ENCODE measurements around the gene ZNF841.
"Not testable (repeated sequence)": the region's sequence is repeated elsewhere in the genome, so short reads cannot be mapped to it uniquely, and the experiment has no call there.

Gene ZNF841

DNA sequence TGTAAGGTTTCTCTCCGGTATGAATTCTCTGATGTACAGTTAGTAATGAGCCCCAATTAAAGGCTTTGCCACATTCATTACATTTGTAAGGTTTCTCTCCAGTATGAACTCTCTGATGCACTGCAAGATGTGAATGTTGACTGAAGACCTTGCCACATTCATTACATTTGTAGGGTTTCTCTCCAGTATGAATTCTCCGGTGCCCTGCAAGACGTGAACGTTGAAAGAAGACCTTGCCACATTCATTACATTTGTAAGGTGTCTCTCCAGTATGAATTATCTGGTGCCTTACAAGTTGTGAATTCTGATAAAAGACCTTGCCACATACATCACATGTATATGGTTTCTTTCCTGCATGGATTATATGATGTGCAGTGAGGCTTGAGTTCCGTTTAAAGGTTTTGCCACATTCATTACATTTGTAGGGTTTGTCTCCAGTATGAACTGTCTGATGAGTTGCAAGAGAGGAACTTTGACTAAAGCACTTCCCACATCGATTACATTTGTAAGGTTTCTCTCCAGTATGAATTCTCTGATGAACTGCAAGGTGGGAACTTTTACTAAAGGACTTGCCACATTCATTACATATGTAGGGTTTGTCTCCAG, 29.2 kb downstream of the ZNF841 start:
- DNase-seq: no peak

DNA sequence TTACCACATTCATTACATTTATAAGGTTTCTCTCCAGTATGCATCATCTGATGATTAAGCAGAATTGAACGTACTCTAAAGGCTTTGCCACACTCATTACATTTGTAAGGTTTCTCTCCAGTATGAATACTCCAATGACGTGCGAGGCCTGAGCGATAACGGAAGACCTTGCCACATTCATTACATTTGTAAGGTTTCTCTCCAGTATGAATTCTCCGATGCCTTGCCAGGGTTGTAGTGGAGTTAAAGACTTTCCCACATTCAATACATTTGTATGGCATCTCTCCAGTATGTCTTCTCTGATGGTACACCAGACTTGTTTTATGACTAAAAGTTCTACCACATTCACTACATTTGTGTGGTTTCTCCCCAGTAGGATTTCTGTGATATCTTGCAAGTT, 30.2 kb downstream of the ZNF841 start:
- no peak for DNase-seq

DNA sequence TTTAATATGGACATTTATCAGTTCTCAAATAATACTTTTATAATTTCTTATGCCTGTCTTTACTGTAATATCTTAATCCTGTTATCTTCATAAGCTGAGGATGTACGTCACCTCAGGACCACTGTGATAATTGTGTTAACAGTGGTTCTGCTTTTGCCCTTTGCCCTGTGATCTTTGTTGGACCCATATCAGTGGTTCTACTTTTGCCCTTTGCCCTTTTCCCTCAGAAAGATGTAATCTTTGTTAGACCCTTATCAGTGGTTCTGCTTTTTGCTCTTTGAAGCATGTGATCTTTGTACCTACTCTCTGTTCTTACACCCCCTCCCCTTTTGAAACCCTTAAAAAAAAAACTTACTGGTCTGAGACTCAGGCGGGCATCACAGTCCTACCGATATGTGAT, 39.1 kb downstream of the ZNF841 start:
- not testable (repeated sequence) for DNase-seq

DNA sequence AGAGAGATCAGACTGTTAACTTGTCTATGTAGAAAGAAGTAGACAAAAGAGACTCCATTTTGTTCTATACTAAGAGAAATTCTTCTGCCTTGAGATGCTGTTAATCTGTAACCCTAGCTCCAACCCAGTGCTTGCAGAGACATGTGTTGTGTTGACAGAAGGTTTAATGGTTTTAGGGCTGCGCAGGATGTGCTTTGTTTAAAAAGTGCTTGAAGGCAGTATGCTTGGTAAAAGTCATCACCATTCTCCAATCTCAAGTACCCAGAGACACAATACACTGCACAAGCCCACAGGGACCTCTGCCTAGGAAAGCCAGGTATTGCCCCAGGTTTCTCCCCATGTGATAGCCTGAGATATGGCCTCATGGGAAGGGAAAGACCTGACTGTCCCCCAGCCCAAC, 43.8 kb downstream of the ZNF841 start:
- not testable (repeated sequence) for DNase-seq

DNA sequence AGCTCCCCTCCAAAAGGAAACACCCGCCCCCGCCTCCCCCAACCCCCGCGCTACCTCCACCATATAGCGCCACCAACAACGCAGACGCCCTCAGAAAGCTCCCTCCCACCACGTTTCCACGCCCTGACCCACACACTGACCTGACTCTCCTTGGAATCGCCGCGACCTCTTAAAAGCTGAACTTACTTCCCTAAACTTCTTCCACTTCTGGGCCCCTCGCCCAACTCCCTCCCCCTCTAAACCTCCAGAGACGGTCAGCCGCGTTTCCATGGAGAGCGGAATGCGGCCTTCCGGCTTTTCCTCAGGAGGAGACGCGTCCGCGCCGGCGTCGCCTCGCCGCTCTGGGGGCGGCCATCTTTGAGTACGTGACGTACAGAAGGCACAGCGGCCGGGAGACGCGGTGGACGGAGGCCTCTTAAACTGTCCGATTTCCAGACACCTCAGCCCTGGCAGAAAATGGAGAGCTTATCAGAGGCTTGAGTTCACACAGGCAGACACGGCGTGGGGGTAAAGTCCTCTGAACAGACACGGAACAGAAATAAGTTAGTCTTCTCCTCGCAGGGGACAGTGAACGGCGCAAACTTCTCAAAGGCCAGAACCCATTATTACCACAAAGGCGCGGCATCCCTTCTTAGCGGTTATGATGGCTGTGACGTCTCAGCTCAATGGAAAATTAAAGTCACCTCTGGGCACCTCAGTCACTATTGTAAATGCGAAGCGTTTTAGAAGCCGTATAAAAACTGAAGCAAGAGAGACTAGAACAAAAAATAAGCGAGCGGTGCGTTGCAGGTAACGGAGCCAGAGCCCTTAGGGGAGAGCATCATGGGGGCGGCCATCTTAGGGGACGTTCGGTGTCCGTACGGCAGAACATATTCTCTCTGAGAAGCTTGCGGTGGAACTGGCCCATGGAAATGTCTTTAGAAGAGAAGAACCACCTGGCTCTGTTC, 46.7 kb downstream of the ZNF841 start, which contains the start of gene ZNF432:
TSS of gene ZNF432 (minus strand) at position 284 of the 947 bp plus-strand sequence. CDS start 1,970 bp downstream, outside the sequence.
- DNase-seq: peak; percentile 78

DNA sequence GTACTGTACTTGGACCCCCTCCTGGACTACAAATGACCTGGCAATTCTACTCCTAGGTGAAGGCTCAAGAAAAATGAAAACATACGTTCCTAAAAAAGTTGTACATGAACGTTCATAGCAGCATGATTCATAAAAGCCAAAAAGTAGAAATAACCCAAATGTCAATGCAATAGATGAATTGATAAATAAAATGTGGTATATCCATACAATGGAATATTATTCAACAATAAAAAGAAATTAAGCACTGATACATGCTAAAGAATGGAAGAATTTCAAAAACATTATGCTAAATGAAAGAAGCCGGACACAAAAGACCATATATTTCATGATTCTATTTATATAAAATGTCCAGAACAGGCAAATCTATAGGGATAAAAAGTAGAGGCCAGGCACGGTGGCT, 56.4 kb downstream of the ZNF841 start:
- no peak for DNase-seq

DNA sequence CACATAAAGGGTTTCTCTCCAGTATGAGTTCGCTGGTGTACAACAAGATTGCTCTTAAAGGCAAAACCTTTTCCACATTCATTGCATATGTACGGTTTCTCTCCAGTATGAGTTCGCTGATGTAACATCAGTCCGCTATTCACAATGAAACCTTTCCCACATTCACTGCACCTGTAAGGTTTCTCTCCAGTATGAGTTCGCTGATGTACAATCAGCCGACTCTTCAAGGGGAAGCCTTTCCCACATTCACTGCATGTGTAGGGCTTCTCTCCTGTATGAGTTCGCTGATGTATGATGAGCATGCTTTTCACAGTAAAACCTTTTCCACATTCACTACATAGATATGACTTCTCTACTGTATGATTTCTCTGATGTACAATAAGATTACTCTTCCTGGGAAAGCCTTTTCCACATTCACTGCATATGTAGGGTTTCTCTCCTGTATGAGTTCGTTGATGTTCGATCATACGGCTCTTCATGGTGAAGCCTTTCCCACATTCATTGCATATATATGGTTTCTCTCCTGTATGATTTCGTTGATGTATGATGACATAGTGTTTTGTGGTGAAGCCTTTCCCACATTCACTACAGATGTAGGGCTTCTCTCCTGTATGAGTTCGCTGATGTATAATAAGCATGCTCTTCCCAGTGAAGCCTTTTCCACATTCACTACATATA, 61.4 kb downstream of the ZNF841 start:
- DNase-seq: no peak

DNA sequence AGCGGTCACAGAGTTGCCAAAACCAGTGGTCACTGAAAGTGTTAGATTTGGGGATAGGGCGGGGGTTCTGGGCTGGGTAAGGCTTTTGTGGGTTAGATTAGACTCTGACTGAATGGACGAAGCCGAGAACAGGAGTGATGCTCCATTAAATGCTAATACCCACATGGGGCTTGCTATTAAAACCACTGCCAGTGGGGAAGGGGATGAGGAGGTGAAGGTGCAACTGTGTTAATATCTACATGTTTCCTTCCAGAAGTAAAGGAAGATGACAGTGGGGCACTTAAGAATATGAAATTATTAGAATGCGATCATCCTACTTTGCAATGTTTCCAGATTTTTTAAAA, 66.8 kb downstream of the ZNF841 start:
- DNase-seq: no peak

DNA sequence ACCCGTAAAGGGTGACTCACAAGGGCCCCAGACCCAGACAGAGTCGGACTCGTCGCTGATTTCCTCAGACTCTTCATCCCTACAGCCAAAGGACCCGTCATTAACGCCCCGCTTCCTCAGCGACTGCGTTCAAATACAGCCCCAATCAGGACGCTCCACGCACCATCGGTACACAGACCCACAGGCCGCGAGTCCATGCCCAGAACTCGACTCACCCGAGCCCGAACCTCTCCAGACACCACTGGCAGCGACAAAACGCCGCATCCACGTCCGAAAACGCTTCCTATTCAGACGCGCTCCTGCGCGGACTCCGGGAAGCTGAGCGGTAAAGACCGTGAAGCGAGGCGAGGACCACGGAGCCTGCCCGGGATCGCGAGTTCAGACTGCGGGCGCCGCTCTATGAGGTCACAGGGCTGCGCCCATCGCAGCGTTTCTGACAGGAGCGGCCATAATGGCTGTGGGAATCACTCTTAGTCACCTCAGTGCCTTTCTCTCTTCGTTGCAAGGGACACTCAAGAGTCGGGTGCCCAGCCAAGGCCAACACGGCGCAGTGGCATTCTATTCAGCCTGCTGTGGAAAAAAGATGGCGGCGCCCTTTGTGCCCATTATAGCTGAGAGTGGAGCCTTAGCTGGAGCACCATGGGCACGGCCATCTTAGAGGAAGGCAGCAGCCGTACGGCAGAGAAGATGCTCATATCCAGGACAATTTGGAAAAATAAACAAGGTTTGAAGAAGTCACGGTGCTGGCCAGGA, 67.4 kb downstream of the ZNF841 start, which contains the start of gene ZNF614:
TSS of gene ZNF614 (minus strand) at position 353 of the 753 bp plus-strand sequence. CDS start 2,634 bp downstream, outside the sequence.
- DNase-seq: peak; percentile 86

DNA sequence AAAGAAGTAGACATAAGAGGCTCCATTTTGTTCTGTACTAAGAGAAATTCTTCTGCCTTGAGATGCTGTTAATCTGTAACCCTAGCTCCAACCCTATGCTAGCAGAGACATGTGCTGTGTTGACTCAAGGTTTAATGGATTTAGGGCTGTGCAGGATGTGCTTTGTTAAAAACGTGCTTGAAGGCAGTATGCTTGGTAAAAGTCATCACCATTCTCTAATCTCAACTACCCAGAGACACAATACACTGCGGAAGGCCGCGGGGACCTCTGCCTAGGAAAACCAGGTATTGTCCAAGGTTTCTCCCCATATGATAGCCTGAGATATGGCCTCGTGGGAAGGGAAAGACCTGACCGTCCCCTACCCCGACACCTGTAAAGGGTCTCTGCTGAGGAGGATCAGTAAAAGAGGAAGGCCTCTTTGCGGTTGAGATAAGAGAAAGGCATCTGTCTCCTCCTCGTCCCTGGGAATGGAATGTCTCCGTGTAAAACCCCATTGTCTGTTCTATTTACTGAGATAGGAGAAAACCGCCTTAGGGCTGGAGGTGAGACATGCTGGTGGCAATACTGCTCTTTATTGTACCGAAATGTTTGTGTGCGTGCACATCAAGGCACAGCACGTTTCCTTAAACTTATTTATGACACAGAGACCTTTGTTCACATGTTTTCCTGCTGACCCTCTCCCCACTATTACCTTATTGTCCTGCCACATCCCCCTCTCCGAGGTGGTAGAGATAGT, 69.1 kb downstream of the ZNF841 start:
- DNase-seq: not testable (repeated sequence)

DNA sequence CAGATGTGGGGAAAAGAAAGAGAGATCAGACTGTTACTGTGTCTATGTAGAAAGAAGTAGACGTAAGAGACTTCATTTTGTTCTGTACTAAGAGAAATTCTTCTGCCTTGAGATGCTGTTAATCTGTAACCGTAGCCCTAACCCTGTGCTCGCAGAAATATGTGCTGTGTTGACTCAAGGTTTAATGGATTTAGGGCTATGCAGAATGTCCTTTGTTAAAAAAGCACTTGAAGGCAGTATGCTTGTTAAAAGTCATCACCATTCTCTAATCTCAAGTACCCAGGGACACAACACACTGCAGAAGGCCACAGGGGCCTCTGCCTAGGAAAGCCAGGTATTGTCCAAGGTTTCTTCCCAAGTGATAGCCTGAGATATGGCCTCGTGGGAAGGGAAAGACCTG, 71.1 kb downstream of the ZNF841 start:
- not testable (repeated sequence) for DNase-seq

DNA sequence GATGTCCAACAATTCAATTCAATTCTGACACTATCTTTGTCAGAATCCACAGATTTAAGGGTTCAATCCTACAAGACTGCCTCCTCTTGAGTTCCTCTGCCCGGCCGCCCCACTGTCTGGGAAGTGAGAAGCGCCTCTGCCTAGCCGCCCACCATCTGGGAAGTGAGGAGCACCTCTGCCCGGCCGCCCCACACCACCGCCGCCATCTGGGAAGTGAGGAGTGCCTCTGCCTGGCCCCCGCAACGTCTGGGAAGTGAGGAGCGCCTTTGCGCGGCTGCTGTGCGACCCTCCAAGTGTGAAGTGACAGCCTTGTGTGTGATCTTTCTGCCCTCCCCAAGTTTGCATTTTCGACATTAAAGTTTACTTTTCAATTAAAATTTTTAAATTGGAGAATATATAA, 73.4 kb downstream of the ZNF841 start:
- DNase-seq: no peak

DNA sequence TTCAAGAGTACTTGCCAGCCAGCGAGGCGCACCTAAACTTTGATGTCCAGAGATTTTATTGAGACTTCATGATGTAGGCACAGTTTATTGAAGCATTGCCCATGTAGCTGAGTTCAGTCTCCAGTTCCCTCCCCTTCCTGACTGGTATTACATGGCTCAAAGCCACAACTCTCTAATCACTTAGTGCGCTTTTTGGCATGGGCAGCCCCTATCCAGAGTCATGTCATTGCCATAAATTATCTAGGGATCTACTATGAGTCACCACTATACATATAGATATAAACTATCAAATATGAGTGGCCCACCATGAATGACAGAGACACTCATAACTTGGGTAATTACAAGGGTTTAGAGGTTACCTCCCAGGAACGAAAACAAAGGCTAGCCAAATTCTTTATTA, 75.1 kb downstream of the ZNF841 start:
- no peak for DNase-seq

Measured in stimulated activated CD4-positive, alpha-beta T cell treated with anti-CD3 and anti-CD28 coated beads, Interleukin-1b, Interleukin-23, amount 100 ng/mL, for 48 hours (primary cell).